Measurements from ENCODE around the gene ANKH.
"Not testable (repeated sequence)": the region's sequence is repeated elsewhere in the genome, so short reads cannot be mapped to it uniquely, and the experiment has no call there.

ANKH gene

DNA sequence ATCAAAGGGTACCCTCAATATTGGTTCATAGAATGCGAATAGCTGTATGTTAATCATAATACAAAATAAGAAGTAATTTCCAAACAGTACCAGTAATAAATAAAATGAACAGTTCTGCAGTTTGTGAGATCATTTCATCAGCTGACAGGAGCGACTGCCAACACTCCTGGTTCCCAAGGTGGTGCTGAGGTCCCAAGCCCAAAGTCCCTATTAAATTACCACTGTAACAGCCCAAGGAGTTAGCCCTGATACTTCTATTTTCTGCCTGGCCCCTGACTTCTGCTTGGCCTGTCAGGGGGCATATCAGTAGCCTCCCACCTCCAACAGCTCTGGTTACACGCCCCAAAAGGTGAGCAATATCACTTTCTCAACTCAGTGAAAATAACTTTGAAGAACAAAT, 47.1 kb downstream of the ANKH start:
- no peak overlapping the region for H3K4me3 ChIP-seq (ENCODE audit: control insufficient read depth, low read depth, low read length)
- TF ChIP-seq, protein P1, sequence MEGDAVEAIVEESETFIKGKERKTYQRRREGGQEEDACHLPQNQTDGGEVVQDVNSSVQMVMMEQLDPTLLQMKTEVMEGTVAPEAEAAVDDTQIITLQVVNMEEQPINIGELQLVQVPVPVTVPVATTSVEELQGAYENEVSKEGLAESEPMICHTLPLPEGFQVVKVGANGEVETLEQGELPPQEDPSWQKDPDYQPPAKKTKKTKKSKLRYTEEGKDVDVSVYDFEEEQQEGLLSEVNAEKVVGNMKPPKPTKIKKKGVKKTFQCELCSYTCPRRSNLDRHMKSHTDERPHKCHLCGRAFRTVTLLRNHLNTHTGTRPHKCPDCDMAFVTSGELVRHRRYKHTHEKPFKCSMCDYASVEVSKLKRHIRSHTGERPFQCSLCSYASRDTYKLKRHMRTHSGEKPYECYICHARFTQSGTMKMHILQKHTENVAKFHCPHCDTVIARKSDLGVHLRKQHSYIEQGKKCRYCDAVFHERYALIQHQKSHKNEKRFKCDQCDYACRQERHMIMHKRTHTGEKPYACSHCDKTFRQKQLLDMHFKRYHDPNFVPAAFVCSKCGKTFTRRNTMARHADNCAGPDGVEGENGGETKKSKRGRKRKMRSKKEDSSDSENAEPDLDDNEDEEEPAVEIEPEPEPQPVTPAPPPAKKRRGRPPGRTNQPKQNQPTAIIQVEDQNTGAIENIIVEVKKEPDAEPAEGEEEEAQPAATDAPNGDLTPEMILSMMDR (IDR thresholded peaks at IDR 0.05; ENCODE audit: control insufficient read depth, insufficient read depth, low read depth, low read length, missing control alignments), result no peak
- DNase-seq (ENCODE audit: low read depth), result no peak

GRCh38 chr5:14821100-14821845, 50.3 kb downstream of the ANKH start:
- TF ChIP-seq, protein P1 (IDR thresholded peaks at IDR 0.05; ENCODE audit: control insufficient read depth, insufficient read depth, low read depth, low read length, missing control alignments), result no peak
- DNase-seq (ENCODE audit: low read depth), result no peak
- no peak overlapping the region for H3K4me3 ChIP-seq (ENCODE audit: control insufficient read depth, low read depth, low read length)

GRCh38 chr5:14818931-14819790, 52.4 kb downstream of the ANKH start:
- TF ChIP-seq, protein P1 (IDR thresholded peaks at IDR 0.05; ENCODE audit: control insufficient read depth, insufficient read depth, low read depth, low read length, missing control alignments), result no peak
- DNase-seq (ENCODE audit: low read depth), result no peak
- H3K4me3 ChIP-seq (ENCODE audit: control insufficient read depth, low read depth, low read length), result no peak overlapping the region

GRCh38 chr5:14817762-14818136, 53.8 kb downstream of the ANKH start:
- not testable (repeated sequence) for DNase-seq (ENCODE audit: low read depth); H3K4me3 ChIP-seq (ENCODE audit: control insufficient read depth, low read depth, low read length)

- peak; percentile 88 for DNase-seq (ENCODE audit: low read depth)
- TF ChIP-seq, protein P1 (IDR thresholded peaks at IDR 0.05; ENCODE audit: control insufficient read depth, insufficient read depth, low read depth, low read length, missing control alignments), result no peak
- H3K4me3 ChIP-seq (ENCODE audit: control insufficient read depth, low read depth, low read length), result no peak overlapping the region
Measured at GRCh38 chr5:14816999-14817761, 54.4 kb downstream of the ANKH start.

DNA sequence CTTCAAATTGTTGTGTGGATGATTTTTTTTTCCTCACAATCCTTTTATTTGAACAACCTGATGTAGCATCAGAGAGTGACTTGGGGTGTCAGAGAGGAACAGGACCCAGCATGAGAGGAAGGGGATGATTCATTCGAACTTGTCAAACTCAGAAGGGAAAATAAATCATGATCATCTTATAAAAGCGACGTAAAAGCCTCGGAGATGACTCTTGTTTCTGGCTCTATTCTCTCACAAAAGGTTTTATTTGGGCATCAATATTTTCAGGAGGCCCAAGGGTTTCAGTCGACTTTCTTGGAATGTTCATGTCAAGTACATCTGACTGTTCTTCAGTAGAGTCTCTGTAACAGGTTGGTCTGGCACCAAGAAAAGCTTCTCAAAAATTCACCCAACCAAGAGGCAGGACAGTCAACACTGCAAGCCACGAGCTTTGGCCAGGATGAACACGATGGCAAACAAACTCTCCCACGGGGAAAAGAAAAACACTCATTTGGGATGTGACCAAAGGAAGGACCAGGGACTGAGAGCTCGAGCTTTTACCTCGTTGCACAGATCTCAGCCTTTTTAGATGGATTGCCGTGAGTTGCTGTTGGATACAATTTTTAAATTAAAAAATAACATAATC, 55.1 kb downstream of the ANKH start:
- TF ChIP-seq, protein P1 (IDR thresholded peaks at IDR 0.05; ENCODE audit: control insufficient read depth, insufficient read depth, low read depth, low read length, missing control alignments), result no peak
- H3K4me3 ChIP-seq (ENCODE audit: control insufficient read depth, low read depth, low read length), result no peak overlapping the region
- DNase-seq (ENCODE audit: low read depth), result no peak
